HuH-7.5 (cell line): ENCODE data around the gene PPP5C.
A peak's percentile ranks its signal among the peaks of the same experiment; 100 is the strongest.

Experiments used
- DNase-seq: peaks from one replicate; pipeline ENCODE4 v3.0.0; 2011; ENCODE audit warnings: low spot score

The PPP5C gene

GRCh38 chr19:46330319-46330918 lies 16.5 kb upstream of the PPP5C start:
- DNase-seq, result no peak

DNA sequence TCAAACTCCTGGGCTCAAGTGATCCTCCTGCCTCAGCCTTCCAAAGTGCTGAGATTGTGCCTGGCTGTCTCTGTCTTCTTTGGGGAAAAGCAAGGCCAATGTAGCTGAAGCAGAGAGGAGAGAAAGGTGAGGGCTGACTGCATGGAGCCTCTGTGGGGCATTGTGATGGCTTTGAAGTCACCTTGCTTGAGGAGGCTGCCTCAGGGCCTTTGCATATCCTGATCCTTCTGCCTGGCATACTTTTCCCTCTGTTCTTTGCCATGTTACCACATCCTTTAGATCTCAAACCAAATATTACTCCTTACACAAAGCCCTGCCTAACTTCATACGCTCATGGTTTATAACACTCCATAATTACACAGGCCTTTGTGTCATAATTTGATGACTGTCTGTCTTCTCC lies 9.4 kb upstream of the PPP5C start:
- DNase-seq, result no peak

DNA sequence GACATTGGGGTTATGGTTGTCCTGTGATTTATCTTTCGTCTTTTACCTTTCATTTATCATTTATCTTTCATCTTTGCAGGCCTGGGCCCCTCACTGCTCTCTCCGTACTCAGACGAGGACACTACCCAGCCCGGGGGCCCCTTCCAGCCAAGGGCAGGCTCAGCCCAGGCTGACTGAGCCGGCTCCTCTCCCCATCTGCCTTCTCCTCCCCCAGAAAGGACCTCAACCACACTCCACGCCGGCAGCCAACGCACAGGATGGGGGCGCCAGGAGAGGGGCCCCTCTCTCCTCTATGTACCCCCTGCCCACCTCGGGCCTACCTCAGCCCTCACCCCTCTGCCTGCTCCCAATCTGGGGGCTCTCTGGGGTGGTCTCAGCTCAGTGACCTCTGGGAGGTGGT lies 7.4 kb upstream of the PPP5C start:
- no peak for DNase-seq

DNA sequence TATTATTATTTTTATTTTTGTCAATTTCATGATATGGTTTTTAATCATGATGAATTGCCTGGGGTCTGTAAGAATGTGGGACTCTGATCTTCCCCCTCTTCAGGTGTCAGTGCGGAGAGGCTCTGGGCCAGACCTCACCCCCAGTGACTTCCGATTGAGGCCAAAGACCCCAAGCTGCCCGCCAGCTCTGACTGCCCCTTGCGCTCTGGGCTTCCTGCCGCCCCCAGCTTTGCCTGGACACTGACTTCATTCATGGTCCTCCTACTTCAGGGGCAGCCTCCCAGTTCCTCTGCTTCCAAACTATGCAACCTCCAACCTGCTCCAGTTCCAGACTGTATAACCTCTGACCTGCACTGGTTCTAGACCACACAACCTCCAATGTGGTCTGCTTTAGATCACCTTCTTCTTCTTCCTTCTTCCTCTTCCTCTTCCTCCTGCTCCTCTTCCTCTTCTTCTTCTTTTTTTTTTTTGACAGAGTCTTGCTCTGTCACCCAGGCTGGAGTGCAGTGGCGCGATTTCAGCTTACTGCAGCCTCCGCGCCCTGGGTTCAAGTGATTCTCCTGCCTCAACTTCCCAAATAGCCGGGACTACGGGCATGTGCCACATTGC lies 6.7 kb upstream of the PPP5C start:
- DNase-seq, result no peak

- DNase-seq, result no peak
These were observed 5.0 kb upstream of the PPP5C start for GRCh38 chr19:46341937-46342336.

GRCh38 chr19:46344363-46344762 lies 2.5 kb upstream of the PPP5C start:
- DNase-seq, result no peak

GRCh38 chr19:46345157-46345556 lies 1.7 kb upstream of the PPP5C start:
- DNase-seq, result no peak

DNA sequence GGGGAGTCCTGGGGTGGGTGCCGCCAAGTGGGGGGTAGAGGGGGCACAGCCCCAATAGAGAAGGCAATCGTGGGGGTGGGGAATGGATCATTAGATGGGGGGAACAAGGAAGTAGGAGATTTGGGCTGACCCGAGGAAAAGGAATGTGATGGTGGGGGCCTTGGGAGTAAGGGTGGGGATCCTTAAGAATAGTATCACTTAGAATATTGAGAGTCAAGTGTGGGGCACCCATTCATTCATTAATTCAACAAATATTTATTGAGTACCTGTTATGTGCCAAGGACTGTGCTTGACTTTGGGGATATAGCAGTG lies 641 bp downstream of the PPP5C start:
- DNase-seq, result no peak

GRCh38 chr19:46347985-46348384 lies 1.1 kb downstream of the PPP5C start:
- no peak for DNase-seq

GRCh38 chr19:46349311-46349993 lies 2.6 kb downstream of the PPP5C start:
- no peak for DNase-seq

GRCh38 chr19:46350029-46350757 lies 3.3 kb downstream of the PPP5C start:
- DNase-seq, result no peak

GRCh38 chr19:46350758-46351159 lies 3.9 kb downstream of the PPP5C start:
- no peak for DNase-seq

- no peak for DNase-seq
These were observed 4.6 kb downstream of the PPP5C start for GRCh38 chr19:46351241-46352041.

GRCh38 chr19:46353730-46354528 lies 7.0 kb downstream of the PPP5C start:
- DNase-seq, result no peak

- peak; percentile 82 for DNase-seq
These were observed 8.6 kb downstream of the PPP5C start for GRCh38 chr19:46355234-46356148.

DNA sequence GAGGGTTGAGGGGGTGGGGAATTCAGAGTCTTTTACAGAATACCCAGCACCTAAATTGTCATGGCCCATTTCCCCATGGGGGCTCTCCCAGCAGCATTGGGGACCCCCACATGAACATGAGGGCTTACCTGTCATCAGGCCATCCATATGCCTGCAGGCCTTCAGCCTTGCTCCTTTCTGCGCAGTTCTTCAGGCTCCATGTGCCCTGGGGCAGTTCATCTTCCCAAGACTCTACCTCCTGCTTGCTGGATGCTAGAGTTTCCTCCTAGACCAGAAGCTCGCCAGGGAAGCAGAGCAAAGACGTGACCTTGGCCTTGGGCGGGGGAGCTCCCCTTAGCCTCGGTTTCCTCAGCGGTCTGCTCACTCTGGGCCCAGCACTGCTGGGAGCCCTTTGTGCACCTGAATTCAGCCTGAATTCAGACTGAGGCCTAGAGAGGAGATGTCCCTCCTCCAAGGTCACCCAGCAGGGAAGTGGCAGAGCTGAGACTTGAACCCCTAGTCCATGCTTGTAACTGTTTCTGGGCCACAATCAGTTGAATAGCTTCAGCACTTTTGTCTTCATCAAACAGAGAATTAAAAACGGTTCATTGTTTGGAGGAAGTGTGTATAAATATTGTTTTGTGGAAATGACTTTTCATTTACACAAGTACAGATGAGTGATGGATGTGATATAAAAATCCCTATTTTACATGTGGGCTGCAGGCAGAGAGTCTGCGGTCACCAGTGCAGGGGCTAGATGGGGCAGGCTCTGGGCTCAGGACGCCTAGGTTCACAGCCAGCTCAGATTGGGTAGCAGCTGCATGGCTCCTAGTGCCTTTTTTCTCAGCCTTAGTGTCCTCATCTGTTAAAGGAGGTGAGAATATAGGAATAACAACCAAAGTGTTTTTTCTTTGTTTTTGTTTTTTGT lies 9.5 kb downstream of the PPP5C start:
- DNase-seq, result no peak

DNA sequence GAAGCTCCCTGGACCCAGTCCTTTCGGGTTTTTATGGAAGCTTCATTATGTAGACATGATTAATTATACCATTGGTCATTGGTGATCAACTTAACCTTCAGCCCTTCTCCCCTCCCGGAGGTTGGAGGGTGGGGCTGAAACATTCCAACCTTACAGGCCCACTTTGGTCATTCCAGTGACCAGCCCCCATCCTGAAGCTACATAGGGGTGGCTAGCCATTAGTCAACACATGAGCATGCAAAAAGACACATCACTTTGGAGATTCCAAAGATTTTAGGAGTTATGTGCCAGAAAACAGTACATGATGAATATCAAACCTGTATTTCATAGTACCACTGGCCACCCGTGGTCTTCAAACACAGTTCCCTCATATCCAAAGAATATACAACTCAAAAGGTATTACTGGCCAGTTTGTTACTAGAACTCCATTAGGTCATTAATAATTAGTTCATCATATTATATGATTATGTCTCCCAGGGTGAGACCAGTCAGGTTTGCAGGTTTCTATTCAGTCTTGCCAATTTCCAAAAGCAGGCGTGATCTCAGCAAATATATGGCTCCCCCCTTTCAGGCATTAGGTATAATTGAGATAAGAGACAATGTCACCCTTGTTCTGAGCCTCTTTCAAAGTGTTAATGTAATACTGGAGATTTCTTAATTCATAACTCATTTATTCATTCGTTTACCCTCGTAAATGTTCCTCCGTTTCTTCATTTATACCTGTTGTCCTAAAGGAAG lies 11.1 kb downstream of the PPP5C start:
- no peak for DNase-seq

- DNase-seq, result no peak
These were observed 15.0 kb downstream of the PPP5C start for GRCh38 chr19:46361915-46362314.

DNA sequence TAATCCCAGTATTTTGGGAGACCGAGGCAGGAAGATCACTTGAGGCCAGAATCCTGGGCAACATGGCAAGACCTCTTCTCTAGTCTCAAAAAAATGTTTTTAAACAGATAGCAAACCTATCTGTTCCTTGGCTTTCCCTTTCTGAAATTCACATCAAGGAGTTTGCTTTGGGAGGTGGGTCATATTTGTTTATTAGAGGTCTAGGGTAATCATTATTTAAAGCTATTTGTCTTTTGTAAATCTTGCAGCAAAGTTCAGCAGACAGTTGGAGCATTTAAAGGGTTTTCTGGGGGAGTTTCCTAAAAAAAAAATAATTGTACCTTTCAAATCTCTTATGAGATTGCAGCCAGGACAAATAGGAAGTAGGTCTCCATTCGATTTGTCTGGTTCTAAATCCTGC lies 17.5 kb downstream of the PPP5C start:
- no peak for DNase-seq
